ENCODE data around the gene DSCAM.

DSCAM gene

GRCh38 chr21:40765811-40766210 lies 81.1 kb downstream of the DSCAM start:
- no peak for DNase-seq

- DNase-seq = no peak
Measured at GRCh38 chr21:40760821-40761220, 86.1 kb downstream of the DSCAM start.

GRCh38 chr21:40759061-40759460 lies 87.9 kb downstream of the DSCAM start:
- DNase-seq = no peak

DNA sequence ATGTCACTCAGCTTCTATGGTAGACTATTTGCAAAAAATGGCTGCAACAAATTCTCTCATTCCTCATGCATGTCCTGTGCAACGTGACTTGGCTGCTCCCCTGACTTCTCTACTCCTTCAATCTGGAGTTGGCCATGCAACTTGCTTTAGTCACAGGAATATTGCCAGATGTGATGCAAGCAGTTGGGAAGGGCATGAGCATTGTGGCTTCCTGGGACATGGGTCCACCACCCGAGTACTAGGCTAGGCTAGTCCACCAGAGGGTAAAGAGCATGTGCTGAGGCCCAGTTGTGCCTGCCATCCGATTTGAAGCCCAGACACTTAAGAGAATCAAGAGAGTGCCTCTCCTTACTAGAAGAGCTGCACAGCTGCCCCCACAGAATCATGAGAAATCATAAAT lies 89.6 kb downstream of the DSCAM start:
- DNase-seq = no peak

DNA sequence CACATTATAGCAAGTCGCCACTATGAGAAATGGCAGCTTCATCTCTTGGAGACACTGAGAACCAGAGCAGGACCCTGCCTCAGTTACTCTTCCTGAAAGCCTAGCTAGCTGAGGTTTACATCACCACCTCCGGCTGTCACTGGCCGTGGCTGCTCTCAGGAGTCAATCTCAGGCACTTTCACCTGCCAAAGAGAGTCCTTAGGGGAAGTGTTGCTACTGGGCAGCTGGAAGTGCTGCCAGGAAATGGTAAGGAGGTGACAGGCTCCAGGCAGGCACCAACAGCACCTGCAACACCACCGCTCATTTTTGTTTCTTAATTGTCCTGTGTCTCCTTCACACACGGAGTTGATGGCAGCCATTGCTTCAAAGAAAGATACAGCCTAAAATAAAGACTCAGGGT lies 92.5 kb downstream of the DSCAM start:
- DNase-seq = no peak

- DNase-seq = no peak
Measured at GRCh38 chr21:40753756-40754155, 93.2 kb downstream of the DSCAM start.

GRCh38 chr21:40752125-40752524 lies 94.8 kb downstream of the DSCAM start:
- no peak for DNase-seq

GRCh38 chr21:40751221-40751620 lies 95.7 kb downstream of the DSCAM start:
- DNase-seq = no peak

DNA sequence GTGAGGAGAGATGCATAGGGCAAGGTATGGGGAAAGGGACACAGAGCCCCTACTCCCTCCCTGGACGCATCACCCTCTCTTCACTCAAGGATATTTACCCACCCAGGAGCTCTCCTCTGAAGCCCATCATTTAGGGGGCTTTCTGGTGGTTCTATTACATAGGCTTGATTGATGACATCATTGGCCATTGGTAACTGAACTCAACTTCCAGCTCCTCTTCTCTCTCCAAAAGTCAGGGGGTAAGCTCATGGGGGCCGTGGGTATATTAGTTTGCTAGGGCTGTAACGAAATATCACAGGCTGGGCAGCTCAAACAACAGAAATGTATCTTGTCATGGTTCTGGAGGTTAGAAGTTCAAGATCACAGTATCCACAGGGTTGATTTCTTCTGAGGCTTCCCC lies 110.8 kb downstream of the DSCAM start:
- no peak for DNase-seq

GRCh38 chr21:40733024-40733397 lies 113.9 kb downstream of the DSCAM start:
- no peak for DNase-seq

DNA sequence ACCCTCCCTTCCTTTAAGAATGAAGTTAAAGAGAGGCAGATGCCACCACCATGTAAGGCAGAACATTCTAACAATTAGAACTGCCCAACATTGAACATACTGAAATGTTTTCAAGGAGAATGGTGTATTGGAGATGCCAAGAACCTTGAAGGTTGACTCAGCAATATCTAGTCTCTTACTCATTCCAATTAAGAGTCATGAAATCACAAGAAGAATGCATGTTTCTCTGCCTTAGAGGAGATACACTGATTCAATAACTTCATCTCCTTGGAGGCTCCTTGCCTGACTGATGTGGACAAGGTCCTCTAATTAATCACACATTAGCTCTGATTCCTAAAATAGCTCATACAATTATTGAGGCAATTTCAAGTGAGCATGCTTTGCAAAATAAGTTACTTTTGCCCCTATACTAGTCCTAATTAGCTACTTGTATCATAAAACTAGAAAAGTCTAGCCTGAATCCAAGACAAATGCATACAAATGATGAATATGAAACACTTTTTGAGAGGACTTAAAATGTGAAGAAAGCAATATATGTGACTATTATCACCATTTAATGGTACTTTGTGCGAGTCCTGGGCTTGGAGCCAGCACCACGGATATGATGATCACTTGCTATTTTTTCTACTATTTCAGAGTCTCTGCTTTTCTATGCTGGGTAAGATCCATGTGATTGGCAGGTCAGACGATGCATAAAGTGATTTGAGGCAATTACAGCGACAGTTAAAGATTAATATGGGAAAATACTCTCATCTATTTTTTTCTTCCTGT lies 114.5 kb downstream of the DSCAM start:
- DNase-seq = no peak

DNA sequence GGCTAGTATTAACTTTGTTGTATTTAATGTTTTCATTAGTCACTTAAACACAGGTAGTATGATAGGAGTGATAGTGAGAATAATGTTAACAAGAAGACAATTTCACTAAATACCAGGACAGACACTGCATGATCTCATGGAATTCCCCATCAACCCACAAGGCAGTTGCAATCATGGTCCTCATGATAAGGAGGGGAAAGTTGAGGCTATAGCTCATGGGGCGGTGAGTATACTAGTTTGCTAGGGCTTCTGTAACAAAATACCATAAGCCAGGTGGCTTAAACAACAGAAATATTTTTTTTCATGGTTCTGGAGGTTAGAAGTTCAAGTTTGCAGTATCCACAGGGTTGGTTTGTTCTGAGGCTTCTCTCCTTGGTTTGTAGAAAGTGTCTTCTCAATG lies 115.8 kb downstream of the DSCAM start:
- no peak for DNase-seq

GRCh38 chr21:40730426-40730800 lies 116.5 kb downstream of the DSCAM start:
- DNase-seq = no peak

- DNase-seq = no peak
Measured at GRCh38 chr21:40729761-40730425, 117.1 kb downstream of the DSCAM start.

DNA sequence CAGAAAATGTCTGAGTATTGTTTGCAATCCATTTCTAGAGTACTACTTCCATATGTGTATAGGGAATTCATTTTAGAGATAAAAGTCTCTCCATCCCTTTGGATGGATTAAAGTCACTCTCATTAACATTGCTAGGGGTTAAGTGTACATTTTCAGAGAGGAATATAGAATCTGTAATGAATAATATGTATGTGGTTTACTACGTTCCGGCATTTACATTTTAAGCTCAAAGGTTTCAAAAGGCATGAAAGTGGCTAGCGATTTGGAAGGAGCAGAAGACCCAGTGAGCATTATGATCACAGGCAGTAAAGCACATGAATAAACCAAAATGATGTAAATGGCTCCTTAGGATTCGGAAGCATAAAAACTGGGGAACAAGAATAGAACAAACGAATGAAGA lies 123.0 kb downstream of the DSCAM start:
- no peak for DNase-seq

DNA sequence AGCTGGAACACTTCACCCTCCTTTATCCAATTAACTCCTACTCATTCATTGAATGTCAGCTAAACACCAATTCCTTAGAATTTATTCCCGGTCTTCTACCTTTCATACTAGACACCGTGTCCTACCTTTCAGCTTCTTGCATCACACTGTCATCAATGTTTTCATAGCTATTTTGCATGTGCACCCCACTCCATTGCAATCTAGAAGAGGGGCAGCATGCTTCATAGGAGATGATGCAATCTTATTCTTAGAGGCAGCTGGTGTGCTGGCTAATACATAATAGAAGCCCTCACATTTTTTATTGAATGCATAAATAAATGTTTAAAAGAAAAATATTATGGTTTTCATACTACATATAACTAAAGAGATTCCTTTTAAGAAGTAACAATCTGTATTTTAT lies 123.6 kb downstream of the DSCAM start:
- no peak for DNase-seq

- no peak for DNase-seq
Measured at GRCh38 chr21:40719615-40720014, 127.3 kb downstream of the DSCAM start.

DNA sequence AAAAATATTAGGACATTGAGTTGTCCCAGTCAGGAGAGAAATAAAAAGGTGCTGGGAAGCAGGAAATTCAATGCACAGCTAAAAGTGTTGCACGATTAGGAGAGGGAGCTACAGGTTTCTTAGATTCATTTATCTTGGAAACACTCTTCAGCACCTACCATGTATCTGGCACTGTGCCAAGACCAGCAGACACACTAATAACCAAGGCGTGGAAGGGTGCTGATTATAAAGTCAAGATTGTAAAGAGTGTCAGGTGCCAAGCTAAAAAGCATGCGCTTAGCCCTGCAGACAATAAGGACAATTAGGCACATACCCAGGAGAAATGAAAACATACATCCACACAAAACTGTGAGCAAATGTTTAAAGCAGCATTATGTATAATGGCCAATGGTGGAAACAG lies 129.9 kb downstream of the DSCAM start:
- DNase-seq = no peak

- DNase-seq = no peak
Measured at GRCh38 chr21:40714536-40714935, 132.4 kb downstream of the DSCAM start.

DNA sequence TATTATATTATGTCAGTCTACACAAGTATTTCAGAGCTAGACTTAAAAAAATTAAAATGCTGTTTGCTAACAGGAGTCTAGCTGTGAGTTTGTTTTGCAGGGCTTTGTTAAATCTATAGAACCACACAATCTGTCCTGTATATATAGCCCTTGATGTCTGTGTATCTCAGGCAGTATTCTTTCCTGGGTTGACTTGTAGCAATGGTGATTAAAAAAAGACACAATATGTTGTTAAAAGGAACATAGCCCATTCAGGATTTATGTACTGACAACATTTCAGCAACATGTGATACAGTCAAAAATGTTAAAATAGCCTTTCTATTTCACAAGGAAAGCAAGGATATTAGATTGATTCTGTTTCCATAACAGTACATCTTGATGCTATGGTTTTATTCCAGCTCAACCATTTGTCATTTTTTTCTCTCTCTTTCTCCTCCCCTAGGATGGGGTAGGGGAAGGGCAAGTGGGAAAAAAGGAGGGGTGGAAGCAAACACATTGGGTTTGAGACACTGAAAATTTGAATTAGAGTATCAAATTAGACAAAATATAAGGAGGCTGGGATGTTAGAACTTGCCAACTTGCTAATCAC lies 139.2 kb downstream of the DSCAM start:
- no peak for DNase-seq

- DNase-seq = no peak
Measured at GRCh38 chr21:40706806-40707655, 139.9 kb downstream of the DSCAM start.

GRCh38 chr21:40706176-40706575 lies 140.8 kb downstream of the DSCAM start:
- no peak for DNase-seq

DNA sequence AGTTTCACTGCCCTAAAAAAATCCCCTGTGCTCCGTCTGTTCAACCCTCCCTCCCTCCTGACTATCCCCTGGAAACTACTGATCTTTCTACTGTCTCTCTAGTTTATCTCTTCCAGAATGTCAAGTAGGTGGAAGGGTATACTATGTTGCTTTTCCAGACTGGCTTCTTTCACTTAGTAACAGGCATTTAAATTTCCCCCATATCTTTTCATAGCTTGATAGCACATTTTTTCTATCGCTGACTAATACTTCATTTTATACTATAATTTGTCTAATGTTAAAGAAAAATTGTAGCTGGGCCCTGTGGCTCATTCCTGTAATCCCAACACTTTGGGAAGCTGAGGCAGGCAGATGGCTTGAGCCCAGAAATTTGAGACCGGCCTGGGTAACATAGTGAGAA lies 142.8 kb downstream of the DSCAM start:
- DNase-seq = no peak

DNA sequence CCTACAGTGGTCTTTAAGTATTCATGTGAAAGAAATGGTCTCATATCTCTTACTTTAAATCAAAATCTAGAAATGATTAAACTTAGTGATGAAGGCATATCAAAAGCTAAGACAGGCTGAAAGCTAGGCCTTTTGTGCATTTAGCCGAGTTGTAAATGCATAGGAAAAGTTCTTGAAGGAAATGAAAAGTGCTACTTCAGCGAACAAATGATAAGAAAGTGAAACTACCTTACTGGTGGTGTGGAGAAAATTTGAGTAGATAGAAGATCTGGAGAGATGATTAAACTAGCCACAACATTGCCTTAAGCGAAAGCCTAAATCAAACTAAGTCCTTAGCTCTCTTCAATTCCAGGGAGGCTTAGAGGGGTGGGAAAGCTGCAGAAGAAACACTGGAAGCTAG lies 147.6 kb downstream of the DSCAM start:
- DNase-seq = no peak
